Astrocyte of the cerebellum (primary cell): ENCODE results near the gene NEK10.

Experiments used
- DNase-seq: peaks from one replicate; pipeline ENCODE4 v3.0.0-alpha.2; 2011; ENCODE audit warnings: low read depth
- H3K4me3 ChIP-seq: 2 replicates; pipeline ENCODE4 v1.5.1; 2011; ENCODE audit warnings: mild to moderate bottlenecking, low read depth, low read length, moderate library complexity
- in situ Hi-C: cut with HindIII; loops from 2 replicates; pipeline ENCODE4 v1.10.0; 2017; ENCODE audit warnings: low sequenced_read_pairs
- TF ChIP-seq, protein P1 (sequence below): IDR thresholded peaks from 2 replicates; pipeline ENCODE4 v1.5.1; 2012; ENCODE audit warnings: low read length, low read depth, moderate library complexity, mild to moderate bottlenecking; ENCODE audit errors: missing control alignments

NEK10 gene

GRCh38 chr3:27133060-27133459 is 236.1 kb downstream of the NEK10 start:
- TF ChIP-seq, protein P1, sequence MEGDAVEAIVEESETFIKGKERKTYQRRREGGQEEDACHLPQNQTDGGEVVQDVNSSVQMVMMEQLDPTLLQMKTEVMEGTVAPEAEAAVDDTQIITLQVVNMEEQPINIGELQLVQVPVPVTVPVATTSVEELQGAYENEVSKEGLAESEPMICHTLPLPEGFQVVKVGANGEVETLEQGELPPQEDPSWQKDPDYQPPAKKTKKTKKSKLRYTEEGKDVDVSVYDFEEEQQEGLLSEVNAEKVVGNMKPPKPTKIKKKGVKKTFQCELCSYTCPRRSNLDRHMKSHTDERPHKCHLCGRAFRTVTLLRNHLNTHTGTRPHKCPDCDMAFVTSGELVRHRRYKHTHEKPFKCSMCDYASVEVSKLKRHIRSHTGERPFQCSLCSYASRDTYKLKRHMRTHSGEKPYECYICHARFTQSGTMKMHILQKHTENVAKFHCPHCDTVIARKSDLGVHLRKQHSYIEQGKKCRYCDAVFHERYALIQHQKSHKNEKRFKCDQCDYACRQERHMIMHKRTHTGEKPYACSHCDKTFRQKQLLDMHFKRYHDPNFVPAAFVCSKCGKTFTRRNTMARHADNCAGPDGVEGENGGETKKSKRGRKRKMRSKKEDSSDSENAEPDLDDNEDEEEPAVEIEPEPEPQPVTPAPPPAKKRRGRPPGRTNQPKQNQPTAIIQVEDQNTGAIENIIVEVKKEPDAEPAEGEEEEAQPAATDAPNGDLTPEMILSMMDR = no peak
- in situ Hi-C loops = loop anchor here (25.0 kb wide), 1 partner anchor 329 kb away; no protein-coding TSS in a partner anchor
- H3K4me3 ChIP-seq = no peak overlapping the region
- DNase-seq = no peak

DNA sequence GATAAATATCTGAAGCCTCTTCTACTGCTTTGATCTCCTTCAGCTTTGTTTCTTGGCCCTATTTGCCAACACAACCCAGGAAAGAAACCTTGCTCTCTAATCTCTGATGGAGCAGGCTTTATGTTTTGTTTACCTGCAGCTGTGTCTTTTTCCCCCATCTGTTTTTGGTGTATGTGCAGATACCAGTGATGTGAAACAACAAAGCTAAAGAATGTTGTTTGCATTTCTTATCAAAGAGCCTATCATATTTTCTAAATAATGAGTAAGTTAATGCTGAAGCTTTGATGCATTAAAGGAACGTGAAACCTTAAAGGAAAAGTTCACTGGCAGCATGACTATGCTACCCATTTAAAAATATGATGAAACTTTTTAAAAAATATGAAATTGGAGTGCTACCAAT is 238.4 kb downstream of the NEK10 start:
- TF ChIP-seq, protein P1 = no peak
- in situ Hi-C loops = loop anchor here (25.0 kb wide), 1 partner anchor 332 kb away; no protein-coding TSS in a partner anchor
- DNase-seq = no peak
- no peak overlapping the region for H3K4me3 ChIP-seq

DNA sequence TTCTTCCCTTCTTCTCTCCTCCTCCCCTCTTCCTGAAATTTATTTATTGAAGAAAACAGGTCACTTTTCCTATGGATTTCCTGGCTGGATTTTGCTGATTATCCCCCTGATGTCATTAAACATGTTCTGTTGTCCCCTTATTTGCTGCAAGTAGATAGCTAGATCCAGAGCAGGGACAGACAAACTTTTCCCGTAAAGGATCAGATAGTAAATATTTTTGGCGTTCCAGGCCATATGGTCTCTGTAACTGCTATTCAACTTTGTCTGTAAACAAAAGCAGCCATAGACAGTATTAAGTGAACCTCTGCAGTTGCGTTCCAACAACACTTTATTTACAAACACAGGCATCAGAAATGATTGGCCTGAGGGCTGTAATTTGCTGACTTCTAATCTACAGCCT is 241.3 kb downstream of the NEK10 start:
- in situ Hi-C loops = loop anchor here (25.0 kb wide), 1 partner anchor 334 kb away; no protein-coding TSS in a partner anchor

DNA sequence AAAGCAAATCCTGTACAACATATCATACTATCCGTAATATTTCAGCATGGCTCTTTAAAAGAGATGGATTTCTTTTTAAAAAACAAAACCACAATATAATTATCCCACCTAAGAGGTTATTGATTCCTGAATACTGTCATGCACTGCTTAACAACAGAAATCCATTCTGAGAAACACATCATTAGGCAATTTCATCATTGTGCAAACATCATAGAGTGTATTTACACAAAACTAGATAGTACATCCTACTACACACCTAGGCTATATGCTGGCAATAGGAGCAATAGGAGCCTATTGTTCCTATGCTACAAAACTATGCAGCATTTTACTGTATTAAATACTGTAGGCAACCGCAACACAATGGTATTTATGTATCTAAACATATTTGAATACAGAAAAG is 242.0 kb downstream of the NEK10 start:
- DNase-seq = no peak
- H3K4me3 ChIP-seq = no peak overlapping the region
- in situ Hi-C loops = loop anchor here (25.0 kb wide), 1 partner anchor 335 kb away; no protein-coding TSS in a partner anchor
- TF ChIP-seq, protein P1 = no peak

More for the DNA sequence above, 241.3 kb downstream of the NEK10 start:
- H3K4me3 ChIP-seq = no peak overlapping the region
- DNase-seq = no peak
- TF ChIP-seq, protein P1 = no peak

GRCh38 chr3:27125821-27126501 is 243.2 kb downstream of the NEK10 start:
- in situ Hi-C loops = loop anchor here (25.0 kb wide), 1 partner anchor 336 kb away; no protein-coding TSS in a partner anchor
- H3K4me3 ChIP-seq = no peak overlapping the region
- no peak for DNase-seq
- TF ChIP-seq, protein P1 = no peak

DNA sequence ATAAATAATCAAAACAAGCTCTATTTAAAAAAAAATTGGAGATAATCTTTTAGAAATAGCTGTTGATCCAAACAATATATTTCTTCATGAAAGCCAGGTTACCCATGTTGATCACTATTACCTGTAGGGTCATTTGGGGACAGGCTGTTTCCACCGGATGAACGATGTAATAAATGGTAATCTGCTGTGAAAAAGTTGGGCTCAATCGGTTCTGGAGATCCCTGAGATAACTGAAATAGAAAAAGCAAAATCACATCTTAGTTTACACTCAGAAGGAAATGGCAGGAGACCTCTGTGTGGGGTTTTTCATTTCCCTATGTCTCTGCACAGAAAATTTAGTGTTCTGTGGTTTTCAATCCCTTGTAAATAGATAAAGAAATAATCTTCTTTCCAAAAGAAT is 249.5 kb downstream of the NEK10 start:
- H3K4me3 ChIP-seq = no peak overlapping the region
- no peak for DNase-seq
- TF ChIP-seq, protein P1 = no peak
- in situ Hi-C loops = no loop called here
